HepG2 (cell line): Measurements from ENCODE around the gene RHOD. TPM values are rescaled to one million over a fixed set of nuclear protein-coding genes. Genes with fewer than 3 reads are reported as not detected.

Source experiments
- ATAC-seq: fragments of 200-7000 bp; cut with Tn5 transposase; 3 replicates; pipeline ENCODE4 v1.9.1; 2020; ENCODE audit warnings: mild to moderate bottlenecking, moderate library complexity
- BruUV-seq: library from RNA; stranded (reverse); fragments of 400-500 nt; replicated peaks from 2 replicates; lab custom pipeline; 2021; lab: Mats Ljungman, UMichigan
- CTCF ChIA-PET: fragments of 300-600 bp; formaldehyde crosslinking; extraction: SDS; loops from one replicate; lab custom pipeline; 2021; ENCODE audit warnings: low total read pairs, inconsistent platforms, low intra/inter-chr PET ratio; lab: Yijun Ruan, JAX
- POLR2A ChIA-PET: fragments of 350-600 bp; sonication (Branson Sonifier 250); formaldehyde crosslinking; loops from one replicate; lab custom pipeline; 2020; ENCODE audit warnings: antibody characterized with exemption, inconsistent platforms; lab: Yijun Ruan, JAX
- DNase-seq: peaks from one replicate; pipeline ENCODE4 v3.0.0-alpha.2; 2015; ENCODE audit warnings: low spot score
- FAIRE-seq: peaks from 3 replicates; lab custom pipeline; 2011; peaks lifted over from hg19 to GRCh38; lab: Jason Lieb, UNC
- H2AFZ ChIP-seq: one replicate; pipeline ENCODE4 v1.6.1; 2011; ENCODE audit warnings: low read length, inconsistent platforms
- H3K27ac ChIP-seq: fragments of 300-600 bp; 3 replicates; pipeline ENCODE4 v1.8.0; 2011; ENCODE audit warnings: mixed run types, mild to moderate bottlenecking, mixed read lengths, low read length, inconsistent platforms; ENCODE audit not compliant: insufficient read depth; ENCODE audit errors: extremely low read length
- H3K27me3 ChIP-seq, 2 experiments: fragments of 200-600 bp in 1 of 2; 2 replicates in 1 of 2; 3 replicates in 1 of 2; pipeline versions ENCODE4 v1.6.0 to v1.8.0; 2011; ENCODE audit warnings: low read length in 2 of 2, mild to moderate bottlenecking in 2 of 2, moderate library complexity in 2 of 2, inconsistent platforms in 1 of 2; ENCODE audit not compliant: insufficient read depth in 2 of 2, control insufficient read depth in 1 of 2
- H3K36me3 ChIP-seq, 2 experiments: fragments of 200-600 bp in 1 of 2; replicated peaks in 1 of 2; 2 replicates in 1 of 2; 3 replicates in 1 of 2; pipeline versions ENCODE4 v1.5.1 to v1.8.0; 2011; ENCODE audit warnings: low read length in 2 of 2, inconsistent platforms in 1 of 2; ENCODE audit not compliant: insufficient read depth in 2 of 2, control insufficient read depth in 1 of 2
- H3K4me1 ChIP-seq: 2 replicates; pipeline ENCODE4 v1.5.1; 2012; ENCODE audit warnings: low read length, inconsistent platforms; ENCODE audit not compliant: insufficient read depth
- H3K4me2 ChIP-seq: 2 replicates; pipeline ENCODE4 v1.6.0; 2011; ENCODE audit warnings: low read depth, low read length, inconsistent platforms
- H3K4me3 ChIP-seq, 3 experiments: fragments of 200-600 bp in 1 of 3; sonication (generic), shearing (Covaris generic) in 1 of 3; replicated peaks in 1 of 3; 2 replicates each; pipeline ENCODE4 v1.5.1; 2011 to 2016; ENCODE audit warnings: low read length in 3 of 3, inconsistent platforms in 2 of 3, low read depth in 2 of 3, mild to moderate bottlenecking in 2 of 3, control low read depth in 1 of 3, mixed read lengths in 1 of 3; ENCODE audit not compliant: insufficient read depth in 1 of 3
- H3K79me2 ChIP-seq: one replicate; pipeline ENCODE4 v1.6.1; 2011; ENCODE audit warnings: low read length, inconsistent platforms; ENCODE audit not compliant: insufficient read depth
- H3K9ac ChIP-seq: 2 replicates; pipeline ENCODE4 v1.6.0; 2011; ENCODE audit warnings: mild to moderate bottlenecking, low read depth, low read length, inconsistent platforms; ENCODE audit not compliant: insufficient read depth
- H3K9me3 ChIP-seq: 2 replicates; pipeline ENCODE4 v1.5.1; 2012; ENCODE audit warnings: mild to moderate bottlenecking, low read length
- H4K20me1 ChIP-seq: 2 replicates; pipeline ENCODE4 v1.6.0; 2011; ENCODE audit warnings: inconsistent platforms, mild to moderate bottlenecking, low read length, moderate library complexity; ENCODE audit not compliant: insufficient read depth
- EZH2 ChIP-seq: conservative IDR thresholded peaks from 2 replicates; pipeline ENCODE4 v1.6.1; 2012; ENCODE audit warnings: mild to moderate bottlenecking, low read depth, low read length, moderate library complexity
- FOXP1 ChIP-seq, 2 experiments: fragments of 450-650 bp in 1 of 2; IDR thresholded peaks; 2 replicates each; pipeline ENCODE4 v1.6.1; 2017 to 2018; ENCODE audit warnings: antibody characterized with exemption in 1 of 2
- HOXA5 ChIP-seq: sonication (generic); formaldehyde crosslinking; IDR thresholded peaks from 2 replicates; pipeline ENCODE4 v1.4.0; 2020; ENCODE audit warnings: missing genetic modification reagents
- JUNB ChIP-seq: sonication (generic); formaldehyde crosslinking; IDR thresholded peaks from 2 replicates; pipeline ENCODE4 v1.8.0; 2022; ENCODE audit warnings: missing genetic modification reagents, mild to moderate bottlenecking, borderline replicate concordance
- JUND ChIP-seq: sonication (generic); formaldehyde crosslinking; IDR thresholded peaks from 2 replicates; pipeline ENCODE4 v1.8.0; 2022; ENCODE audit warnings: mild to moderate bottlenecking, missing genetic modification reagents
- KAT2B ChIP-seq: fragments of 150-350 bp; IDR thresholded peaks from 2 replicates; pipeline ENCODE4 v1.6.1; 2014; ENCODE audit warnings: low read depth, low read length, borderline replicate concordance
- KDM5A ChIP-seq: fragments of 200-600 bp; sonication (generic); IDR thresholded peaks from 2 replicates; pipeline ENCODE4 v1.7.0; 2018; ENCODE audit warnings: antibody characterized with exemption, mild to moderate bottlenecking, low read length, borderline replicate concordance
- KDM5B ChIP-seq: sonication (generic); formaldehyde crosslinking; IDR thresholded peaks from 2 replicates; pipeline ENCODE4 v1.4.0; 2020; ENCODE audit warnings: missing genetic modification reagents, mild to moderate bottlenecking, borderline replicate concordance
- PHF21A ChIP-seq: sonication (generic); formaldehyde crosslinking; IDR thresholded peaks from 2 replicates; pipeline ENCODE4 v1.5.0; 2020; ENCODE audit warnings: mild to moderate bottlenecking, missing genetic modification reagents
- POGK ChIP-seq: sonication (generic); formaldehyde crosslinking; conservative IDR thresholded peaks from 2 replicates; pipeline ENCODE4 v1.8.0; 2022; ENCODE audit warnings: mild to moderate bottlenecking, moderate library complexity, missing genetic modification reagents
- POLR2AphosphoS5 ChIP-seq: IDR thresholded peaks from 2 replicates; pipeline ENCODE4 v1.6.1; 2012; ENCODE audit warnings: low read depth, low read length
- THAP9 ChIP-seq: sonication (generic); formaldehyde crosslinking; IDR thresholded peaks from 2 replicates; pipeline ENCODE4; 2020; ENCODE audit warnings: missing genetic modification reagents, mild to moderate bottlenecking, borderline replicate concordance
- THYN1 ChIP-seq: sonication (generic); formaldehyde crosslinking; IDR thresholded peaks from 2 replicates; pipeline ENCODE4 v1.8.1; 2023; ENCODE audit warnings: low read depth, mild to moderate bottlenecking, moderate library complexity, missing genetic modification reagents, borderline replicate concordance
- ZNF121 ChIP-seq: sonication (generic); formaldehyde crosslinking; IDR thresholded peaks from 2 replicates; pipeline ENCODE4 v1.5.0; 2020; ENCODE audit warnings: mild to moderate bottlenecking, missing genetic modification reagents
- ZNF382 ChIP-seq: sonication (generic); formaldehyde crosslinking; IDR thresholded peaks from 2 replicates; pipeline ENCODE4 v1.5.0; 2020; ENCODE audit warnings: missing genetic modification reagents, mild to moderate bottlenecking, borderline replicate concordance
- ZNF614 ChIP-seq: IDR thresholded peaks from 2 replicates; pipeline ENCODE4 v1.6.1; 2018; ENCODE audit warnings: missing biosample characterization, missing genetic modification reagents, inconsistent platforms, borderline replicate concordance
- ZNF674 ChIP-seq: sonication (generic); formaldehyde crosslinking; IDR thresholded peaks from 2 replicates; pipeline ENCODE4 v1.5.0; 2020; ENCODE audit warnings: low read depth, mild to moderate bottlenecking, missing genetic modification reagents
- ZNF713 ChIP-seq: sonication (generic); formaldehyde crosslinking; IDR thresholded peaks from 2 replicates; pipeline ENCODE4 v1.4.0; 2020; ENCODE audit warnings: mild to moderate bottlenecking, missing genetic modification reagents
- ZNF792 ChIP-seq: IDR thresholded peaks from 2 replicates; pipeline ENCODE4 v1.6.1; 2016
- ZSCAN31 ChIP-seq: sonication (generic); formaldehyde crosslinking; IDR thresholded peaks from 2 replicates; pipeline ENCODE4 v1.5.0; 2020; ENCODE audit warnings: low read depth, mild to moderate bottlenecking, missing genetic modification reagents
- WGBS: methylation state at CpG from one replicate; pipeline ENCODE4 v1.1.6; 2017; ENCODE audit warnings: low lambda C conversion rate; 5-methylcytosine and 5-hydroxymethylcytosine counted together
- in situ Hi-C: cut with HindIII; loops from 2 replicates; pipeline ENCODE4 v1.10.0; 2017; ENCODE audit warnings: low pct_unique_long_range_greater_than_20kb; ENCODE audit not compliant: extremely low pct_ligation_motif_present
- intact Hi-C: fragments of 100-400 bp; cut with micrococcal nuclease; formaldehyde crosslinking; loops from one replicate; pipeline ENCODE4 v1.10.0; 2022; ENCODE audit not compliant: unreplicated experiment
- polyA plus RNA-seq, 8 experiments: library from polyadenylated mRNA; depleted of rRNA in 3 of 8; stranded (reverse) in 7 of 8; unstranded in 1 of 8; fragments of >200 nt; fragmentation: Illumina TruSeq in 4 of 8; extraction: Trizol in 4 of 8; gene quantifications; 2 replicates each; pipeline versions ENCODE4 v1.2.1 to v1.2.3, GENCODE V29; 2011 to 2016; ENCODE audit warnings: low read depth in 4 of 8, missing spikeins in 1 of 8, mixed read lengths in 1 of 8; ENCODE audit not compliant: insufficient read depth in 1 of 8
- total RNA-seq, 5 experiments: library from RNA; depleted of rRNA; stranded (reverse); fragments of >200 nt; fragmentation: Illumina TruSeq; extraction: Trizol; gene quantifications; 2 replicates each; pipeline ENCODE4 v1.2.3, GENCODE V29; 2016; ENCODE audit warnings: low read depth in 1 of 5
- TF ChIP-seq, protein P1 (sequence below): sonication (generic); formaldehyde crosslinking; IDR thresholded peaks from 2 replicates; pipeline ENCODE4 v1.5.0; 2020; ENCODE audit warnings: mild to moderate bottlenecking, missing genetic modification reagents

RHOD gene
- total and polyA plus RNA-seq, 2 of the 13 experiments (the other 11 are each of a cell fraction or from before 2014, with no cell fraction given) = 0.27 to 0.98 TPM

- H3K9ac ChIP-seq = no peak overlapping the region
- no peak overlapping the region for H2AFZ ChIP-seq
- ChIA-PET POLR2A (no interaction called here), CTCF (no interaction called here)
- no TSS peak for BruUV-seq
- H4K20me1 ChIP-seq = no peaks in the 10 kb centered on the region
- intact Hi-C loops (no loop called here), in situ Hi-C loops (no loop called here)
- H3K9me3 ChIP-seq = no peaks in the 10 kb centered on the region
- ATAC-seq (peak; percentile 61), FAIRE-seq (peak; percentile 72), DNase-seq (peak; percentile 42)
- 21% methylated on average over 3 of the region's 3 CpGs for WGBS
- no peak overlapping the region for H3K27ac ChIP-seq
- H3K36me3 ChIP-seq = no peaks in the 10 kb centered on the region
- H3K79me2 ChIP-seq = no peaks in the 10 kb centered on the region
- H3K4me2 ChIP-seq = peak overlapping the region; percentile 58
- peaks cover 29% of the 10 kb centered on the region for H3K4me1 ChIP-seq
- H3K4me3 ChIP-seq = peak overlapping the region in 1 of 3 experiments; percentile 41; a peak in 2 of 6 replicates
- H3K27me3 ChIP-seq = peaks cover 4 to 37% of the 10 kb centered on the region in 2 experiments; a peak in 4 of 5 replicates
- TF ChIP-seq THYN1 (CRISPR knock-in tag) = no peak
- TF ChIP-seq THAP9 (CRISPR knock-in tag) = no peak
- TF ChIP-seq ZNF614 (CRISPR knock-in tag) = peak; percentile 70; the same call in 1 of the 2 replicates
- no peak for TF ChIP-seq JUNB
- no peak for TF ChIP-seq KDM5B (CRISPR knock-in tag)
- no peak for TF ChIP-seq POLR2AphosphoS5
- TF ChIP-seq ZNF382 (CRISPR knock-in tag) = no peak
- no peak for TF ChIP-seq JUND (CRISPR knock-in tag)
- no peak for TF ChIP-seq ZNF792 (CRISPR knock-in tag)
- no peak for TF ChIP-seq KAT2B
- peak; percentile 45; the same call in 1 of the 2 replicates for TF ChIP-seq PHF21A (CRISPR knock-in tag)
- no peak for TF ChIP-seq ZNF121 (CRISPR knock-in tag)
- TF ChIP-seq KDM5A = no peak
- TF ChIP-seq POGK (CRISPR knock-in tag) = no peak
- TF ChIP-seq FOXP1 (IDR thresholded peaks at IDR 0.05) = no peak
- TF ChIP-seq FOXP1 (CRISPR knock-in tag; IDR thresholded peaks at IDR 0.05) = peak; percentile 66; the same call in 1 of the 2 replicates
- TF ChIP-seq, protein P1, sequence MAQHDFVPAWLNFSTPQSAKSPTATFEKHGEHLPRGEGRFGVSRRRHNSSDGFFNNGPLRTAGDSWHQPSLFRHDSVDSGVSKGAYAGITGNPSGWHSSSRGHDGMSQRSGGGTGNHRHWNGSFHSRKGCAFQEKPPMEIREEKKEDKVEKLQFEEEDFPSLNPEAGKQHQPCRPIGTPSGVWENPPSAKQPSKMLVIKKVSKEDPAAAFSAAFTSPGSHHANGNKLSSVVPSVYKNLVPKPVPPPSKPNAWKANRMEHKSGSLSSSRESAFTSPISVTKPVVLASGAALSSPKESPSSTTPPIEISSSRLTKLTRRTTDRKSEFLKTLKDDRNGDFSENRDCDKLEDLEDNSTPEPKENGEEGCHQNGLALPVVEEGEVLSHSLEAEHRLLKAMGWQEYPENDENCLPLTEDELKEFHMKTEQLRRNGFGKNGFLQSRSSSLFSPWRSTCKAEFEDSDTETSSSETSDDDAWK (CRISPR knock-in tag) = no peak
- TF ChIP-seq HOXA5 (CRISPR knock-in tag) = no peak
- no peak for TF ChIP-seq EZH2
- TF ChIP-seq ZSCAN31 (CRISPR knock-in tag) = no peak
- no peak for TF ChIP-seq ZNF713 (CRISPR knock-in tag)
- TF ChIP-seq ZNF674 (CRISPR knock-in tag) = no peak
Observed at GRCh38 chr11:67041602-67042001, 15.0 kb upstream of the RHOD start.
